GM21825 (cell line): ENCODE data around the gene ACOT4.
"Not testable (repeated sequence)": the region's sequence is repeated elsewhere in the genome, so short reads cannot be mapped to it uniquely, and the experiment has no call there.

ENCODE experiments used
- ATAC-seq: cut with Tn5 transposase; IDR thresholded peaks from one replicate; pipeline ENCODE4 v1.9.1; 2021; ENCODE audit warnings: mild to moderate bottlenecking, moderate library complexity; ENCODE audit not compliant: unreplicated experiment

ACOT4 gene

GRCh38 chr14:73591690-73592449, at the start of gene ACOT4:
Gene ACOT4, plus strand, starts transcription at chr14:73591873. Its CDS starts 87 bp downstream, at chr14:73591960.
- no peak for ATAC-seq

- ATAC-seq = not testable (repeated sequence)
These were observed 48.7 kb upstream of the ACOT4 start for GRCh38 chr14:73542961-73543360.

- not testable (repeated sequence) for ATAC-seq
These were observed 46.3 kb upstream of the ACOT4 start for GRCh38 chr14:73545353-73545752.

- not testable (repeated sequence) for ATAC-seq
These were observed 42.6 kb upstream of the ACOT4 start for GRCh38 chr14:73549097-73549496.

- not testable (repeated sequence) for ATAC-seq
These were observed 41.7 kb upstream of the ACOT4 start for GRCh38 chr14:73549889-73550524.

GRCh38 chr14:73553845-73554244, 37.8 kb upstream of the ACOT4 start:
- ATAC-seq = no peak

GRCh38 chr14:73557201-73557600, 34.5 kb upstream of the ACOT4 start:
- ATAC-seq = not testable (repeated sequence)

- not testable (repeated sequence) for ATAC-seq
These were observed 33.4 kb upstream of the ACOT4 start for GRCh38 chr14:73558238-73558637.

GRCh38 chr14:73562256-73562655, 29.4 kb upstream of the ACOT4 start:
- not testable (repeated sequence) for ATAC-seq

- not testable (repeated sequence) for ATAC-seq
These were observed 29.0 kb upstream of the ACOT4 start for GRCh38 chr14:73562696-73563095.

- ATAC-seq = not testable (repeated sequence)
These were observed 25.2 kb upstream of the ACOT4 start for GRCh38 chr14:73566431-73566830.

GRCh38 chr14:73566935-73567334, 24.7 kb upstream of the ACOT4 start:
- ATAC-seq = not testable (repeated sequence)

GRCh38 chr14:73567358-73567757, 24.3 kb upstream of the ACOT4 start:
- no peak for ATAC-seq

- no peak for ATAC-seq
These were observed 23.5 kb upstream of the ACOT4 start for GRCh38 chr14:73567951-73568885.

- ATAC-seq = not testable (repeated sequence)
These were observed 22.8 kb upstream of the ACOT4 start for GRCh38 chr14:73568886-73569184.

- peak; percentile 58 for ATAC-seq
These were observed 22.3 kb upstream of the ACOT4 start, which contains the start of gene ACOT2 for GRCh38 chr14:73569185-73569958. Gene ACOT2, plus strand, starts transcription at chr14:73569213. Its CDS starts 28 bp downstream, at chr14:73569241.

- ATAC-seq = peak; percentile 43
These were observed 20.8 kb upstream of the ACOT4 start for GRCh38 chr14:73570913-73571312.

GRCh38 chr14:73573034-73573433, 18.6 kb upstream of the ACOT4 start:
- not testable (repeated sequence) for ATAC-seq

- not testable (repeated sequence) for ATAC-seq
These were observed 17.9 kb upstream of the ACOT4 start for GRCh38 chr14:73573740-73574139.

- not testable (repeated sequence) for ATAC-seq
These were observed 17.4 kb upstream of the ACOT4 start for GRCh38 chr14:73574251-73574650.
